GM12878 (cell line): Measurements from ENCODE around the gene SPTSSB.

Experiments used
- CBX5 ChIP-seq: sonication (generic); IDR thresholded peaks from 2 replicates; pipeline ENCODE4 v1.6.1; 2016; ENCODE audit warnings: low read depth, moderate library complexity, mild to moderate bottlenecking, inconsistent platforms
- CHD2 ChIP-seq: IDR thresholded peaks from 2 replicates; pipeline ENCODE4 v1.6.1; 2011; ENCODE audit warnings: low read depth, low read length, improper control_type of control experiment, borderline replicate concordance
- EP300 ChIP-seq, 2 experiments: fragments of 150-350 bp in 1 of 2; IDR thresholded peaks; 2 replicates each; pipeline ENCODE4 v1.6.1; 2011 to 2012; ENCODE audit warnings: low read depth in 2 of 2, low read length in 2 of 2, borderline replicate concordance in 1 of 2, improper control_type of control experiment in 1 of 2, inconsistent platforms in 1 of 2; ENCODE audit not compliant: control insufficient read depth in 1 of 2
- EZH2 ChIP-seq: IDR thresholded peaks from 2 replicates; pipeline ENCODE4 v1.6.1; 2012; ENCODE audit warnings: low read depth, mild to moderate bottlenecking, control low read depth, inconsistent platforms, low read length, borderline replicate concordance; ENCODE audit not compliant: control insufficient read depth
- POLR2AphosphoS5 ChIP-seq: IDR thresholded peaks from 2 replicates; pipeline ENCODE4 v1.6.1; 2011; ENCODE audit warnings: mild to moderate bottlenecking, low read length, inconsistent platforms
- TF ChIP-seq, protein P1 (sequence below), 3 experiments: IDR thresholded peaks in 2 of 3; conservative IDR thresholded peaks in 1 of 3; 2 replicates each; pipeline ENCODE4 v1.5.1; 2011; ENCODE audit warnings: low read depth in 3 of 3, low read length in 3 of 3, mild to moderate bottlenecking in 3 of 3, control low read depth in 2 of 3, moderate library complexity in 2 of 3, inconsistent platforms in 1 of 3, mixed read lengths in 1 of 3; ENCODE audit not compliant: control insufficient read depth in 2 of 3, insufficient read depth in 1 of 3; ENCODE audit errors: extremely low read depth in 1 of 3
- TF ChIP-seq, protein P2 (sequence below): fragments of 450-650 bp; IDR thresholded peaks from 2 replicates; pipeline ENCODE4 v1.6.1; 2016; ENCODE audit warnings: mild to moderate bottlenecking, moderate library complexity, borderline replicate concordance
- TF ChIP-seq, protein P3 (sequence below): fragments of 450-650 bp; IDR thresholded peaks from 2 replicates; pipeline ENCODE4 v1.6.1; 2016; ENCODE audit warnings: mild to moderate bottlenecking
- TF ChIP-seq, protein P4 (sequence below): IDR thresholded peaks from 2 replicates; pipeline ENCODE4 v1.6.1; 2012; ENCODE audit warnings: low read depth, low read length, improper control_type of control experiment

- TF ChIP-seq, protein P1, sequence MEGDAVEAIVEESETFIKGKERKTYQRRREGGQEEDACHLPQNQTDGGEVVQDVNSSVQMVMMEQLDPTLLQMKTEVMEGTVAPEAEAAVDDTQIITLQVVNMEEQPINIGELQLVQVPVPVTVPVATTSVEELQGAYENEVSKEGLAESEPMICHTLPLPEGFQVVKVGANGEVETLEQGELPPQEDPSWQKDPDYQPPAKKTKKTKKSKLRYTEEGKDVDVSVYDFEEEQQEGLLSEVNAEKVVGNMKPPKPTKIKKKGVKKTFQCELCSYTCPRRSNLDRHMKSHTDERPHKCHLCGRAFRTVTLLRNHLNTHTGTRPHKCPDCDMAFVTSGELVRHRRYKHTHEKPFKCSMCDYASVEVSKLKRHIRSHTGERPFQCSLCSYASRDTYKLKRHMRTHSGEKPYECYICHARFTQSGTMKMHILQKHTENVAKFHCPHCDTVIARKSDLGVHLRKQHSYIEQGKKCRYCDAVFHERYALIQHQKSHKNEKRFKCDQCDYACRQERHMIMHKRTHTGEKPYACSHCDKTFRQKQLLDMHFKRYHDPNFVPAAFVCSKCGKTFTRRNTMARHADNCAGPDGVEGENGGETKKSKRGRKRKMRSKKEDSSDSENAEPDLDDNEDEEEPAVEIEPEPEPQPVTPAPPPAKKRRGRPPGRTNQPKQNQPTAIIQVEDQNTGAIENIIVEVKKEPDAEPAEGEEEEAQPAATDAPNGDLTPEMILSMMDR (IDR thresholded peaks at IDR 0.05 in 2 of 3, conservative IDR thresholded peaks at IDR 0.05 in 1 of 3; ENCODE audit: control insufficient read depth in 2 of 3, extremely low read depth in 1 of 3, insufficient read depth in 1 of 3, low read depth in 3 of 3, low read length in 3 of 3), result no peak
- TF ChIP-seq CHD2 (no peak), CBX5 (no peak), POLR2AphosphoS5 (no peak), EZH2 (no peak), EP300 (IDR thresholded peaks at IDR 0.05; ENCODE audit: borderline replicate concordance in 1 of 2, control insufficient read depth in 1 of 2, low read depth in 2 of 2, low read length in 2 of 2) (no peak)
- TF ChIP-seq, protein P2, sequence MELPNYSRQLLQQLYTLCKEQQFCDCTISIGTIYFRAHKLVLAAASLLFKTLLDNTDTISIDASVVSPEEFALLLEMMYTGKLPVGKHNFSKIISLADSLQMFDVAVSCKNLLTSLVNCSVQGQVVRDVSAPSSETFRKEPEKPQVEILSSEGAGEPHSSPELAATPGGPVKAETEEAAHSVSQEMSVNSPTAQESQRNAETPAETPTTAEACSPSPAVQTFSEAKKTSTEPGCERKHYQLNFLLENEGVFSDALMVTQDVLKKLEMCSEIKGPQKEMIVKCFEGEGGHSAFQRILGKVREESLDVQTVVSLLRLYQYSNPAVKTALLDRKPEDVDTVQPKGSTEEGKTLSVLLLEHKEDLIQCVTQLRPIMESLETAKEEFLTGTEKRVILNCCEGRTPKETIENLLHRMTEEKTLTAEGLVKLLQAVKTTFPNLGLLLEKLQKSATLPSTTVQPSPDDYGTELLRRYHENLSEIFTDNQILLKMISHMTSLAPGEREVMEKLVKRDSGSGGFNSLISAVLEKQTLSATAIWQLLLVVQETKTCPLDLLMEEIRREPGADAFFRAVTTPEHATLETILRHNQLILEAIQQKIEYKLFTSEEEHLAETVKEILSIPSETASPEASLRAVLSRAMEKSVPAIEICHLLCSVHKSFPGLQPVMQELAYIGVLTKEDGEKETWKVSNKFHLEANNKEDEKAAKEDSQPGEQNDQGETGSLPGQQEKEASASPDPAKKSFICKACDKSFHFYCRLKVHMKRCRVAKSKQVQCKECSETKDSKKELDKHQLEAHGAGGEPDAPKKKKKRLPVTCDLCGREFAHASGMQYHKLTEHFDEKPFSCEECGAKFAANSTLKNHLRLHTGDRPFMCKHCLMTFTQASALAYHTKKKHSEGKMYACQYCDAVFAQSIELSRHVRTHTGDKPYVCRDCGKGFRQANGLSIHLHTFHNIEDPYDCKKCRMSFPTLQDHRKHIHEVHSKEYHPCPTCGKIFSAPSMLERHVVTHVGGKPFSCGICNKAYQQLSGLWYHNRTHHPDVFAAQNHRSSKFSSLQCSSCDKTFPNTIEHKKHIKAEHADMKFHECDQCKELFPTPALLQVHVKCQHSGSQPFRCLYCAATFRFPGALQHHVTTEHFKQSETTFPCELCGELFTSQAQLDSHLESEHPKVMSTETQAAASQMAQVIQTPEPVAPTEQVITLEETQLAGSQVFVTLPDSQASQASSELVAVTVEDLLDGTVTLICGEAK, result no peak
- TF ChIP-seq, protein P3, sequence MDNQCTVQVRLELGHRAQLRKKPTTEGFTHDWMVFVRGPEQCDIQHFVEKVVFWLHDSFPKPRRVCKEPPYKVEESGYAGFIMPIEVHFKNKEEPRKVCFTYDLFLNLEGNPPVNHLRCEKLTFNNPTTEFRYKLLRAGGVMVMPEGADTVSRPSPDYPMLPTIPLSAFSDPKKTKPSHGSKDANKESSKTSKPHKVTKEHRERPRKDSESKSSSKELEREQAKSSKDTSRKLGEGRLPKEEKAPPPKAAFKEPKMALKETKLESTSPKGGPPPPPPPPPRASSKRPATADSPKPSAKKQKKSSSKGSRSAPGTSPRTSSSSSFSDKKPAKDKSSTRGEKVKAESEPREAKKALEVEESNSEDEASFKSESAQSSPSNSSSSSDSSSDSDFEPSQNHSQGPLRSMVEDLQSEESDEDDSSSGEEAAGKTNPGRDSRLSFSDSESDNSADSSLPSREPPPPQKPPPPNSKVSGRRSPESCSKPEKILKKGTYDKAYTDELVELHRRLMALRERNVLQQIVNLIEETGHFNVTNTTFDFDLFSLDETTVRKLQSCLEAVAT, result no peak
- TF ChIP-seq, protein P4, sequence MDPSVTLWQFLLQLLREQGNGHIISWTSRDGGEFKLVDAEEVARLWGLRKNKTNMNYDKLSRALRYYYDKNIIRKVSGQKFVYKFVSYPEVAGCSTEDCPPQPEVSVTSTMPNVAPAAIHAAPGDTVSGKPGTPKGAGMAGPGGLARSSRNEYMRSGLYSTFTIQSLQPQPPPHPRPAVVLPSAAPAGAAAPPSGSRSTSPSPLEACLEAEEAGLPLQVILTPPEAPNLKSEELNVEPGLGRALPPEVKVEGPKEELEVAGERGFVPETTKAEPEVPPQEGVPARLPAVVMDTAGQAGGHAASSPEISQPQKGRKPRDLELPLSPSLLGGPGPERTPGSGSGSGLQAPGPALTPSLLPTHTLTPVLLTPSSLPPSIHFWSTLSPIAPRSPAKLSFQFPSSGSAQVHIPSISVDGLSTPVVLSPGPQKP, result no peak
Observed at GRCh38 chr3:161414907-161415306, 43.6 kb upstream of the SPTSSB start.
